Embryonic facial prominence (tissue), 1 donor: ENCODE measurements around the gene ZNF440.
A peak's percentile ranks its signal among the peaks of the same experiment; 100 is the strongest.
"Not testable (repeated sequence)": the region's sequence is repeated elsewhere in the genome, so short reads cannot be mapped to it uniquely, and the experiment has no call there.

ENCODE experiments used
- DNase-seq: peaks from one replicate; pipeline ENCODE4 v3.0.0-alpha.2; 2016; ENCODE audit errors: extremely low spot score

Gene ZNF440

DNA sequence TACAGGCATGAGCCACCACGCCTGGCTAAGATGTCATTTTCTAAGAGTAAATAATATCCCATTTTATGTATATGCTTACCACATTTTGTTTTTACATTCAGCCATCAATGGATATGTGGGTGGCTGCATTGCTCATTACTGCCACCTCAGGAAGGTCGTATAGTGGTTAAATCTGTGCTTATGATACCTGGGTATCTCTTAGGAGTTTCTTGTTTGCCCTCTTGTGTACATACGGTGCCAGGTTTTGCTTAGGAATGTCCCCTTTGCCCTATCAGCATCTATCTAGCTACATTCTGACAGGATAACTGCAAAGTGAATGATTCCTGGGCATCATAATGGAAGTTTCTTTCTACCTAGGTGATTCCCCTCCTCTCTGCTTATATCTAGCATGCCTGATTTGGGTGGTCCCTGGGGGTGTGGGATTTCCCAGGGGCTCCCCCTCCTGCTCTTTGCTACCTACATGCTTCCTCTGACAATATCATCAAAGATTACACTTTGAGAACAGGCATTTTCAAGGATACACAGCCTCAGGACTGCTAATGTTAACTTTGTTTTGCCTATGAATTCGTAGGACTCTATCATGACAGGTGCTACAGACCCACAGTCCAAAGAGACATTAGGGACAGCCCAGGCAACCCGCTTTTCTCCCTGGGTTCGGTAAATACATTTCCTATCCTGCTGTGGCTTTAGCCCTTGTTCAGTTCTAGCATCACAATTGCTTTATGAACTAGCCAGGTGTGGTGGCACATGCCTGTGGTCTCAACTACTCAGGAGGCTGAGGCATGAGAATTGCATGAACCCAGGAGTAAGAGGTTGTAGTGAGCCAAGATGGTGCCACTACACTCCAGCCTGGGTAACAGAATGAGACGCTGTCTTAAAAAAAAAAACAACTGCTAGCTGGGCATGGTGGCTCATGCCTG, 15.1 kb downstream of the ZNF440 start:
- not testable (repeated sequence) for DNase-seq

DNA sequence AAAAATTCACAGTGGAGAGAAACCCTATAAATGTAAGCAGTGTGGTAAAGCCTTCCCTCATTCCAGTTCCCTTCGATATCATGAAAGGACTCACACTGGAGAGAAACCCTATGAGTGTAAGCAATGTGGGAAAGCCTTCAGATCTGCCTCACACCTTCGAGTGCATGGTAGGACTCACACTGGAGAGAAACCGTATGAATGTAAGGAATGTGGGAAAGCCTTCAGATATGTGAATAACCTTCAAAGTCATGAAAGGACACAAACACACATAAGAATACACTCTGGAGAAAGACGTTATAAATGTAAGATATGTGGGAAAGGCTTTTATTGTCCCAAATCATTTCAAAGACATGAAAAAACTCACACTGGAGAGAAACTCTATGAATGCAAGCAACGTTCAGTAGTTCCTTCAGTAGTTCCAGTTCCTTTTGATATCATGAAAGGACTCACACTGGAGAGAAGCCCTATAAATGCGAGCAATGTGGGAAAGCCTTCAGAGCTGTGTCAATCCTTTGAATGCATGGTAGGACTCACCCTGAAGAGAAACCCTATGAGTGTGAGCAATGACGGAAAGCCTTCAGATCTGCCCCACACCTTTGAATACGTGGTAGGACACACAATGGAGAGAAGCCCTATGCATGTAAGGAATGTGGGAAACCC, 18.3 kb downstream of the ZNF440 start:
- no peak for DNase-seq

DNA sequence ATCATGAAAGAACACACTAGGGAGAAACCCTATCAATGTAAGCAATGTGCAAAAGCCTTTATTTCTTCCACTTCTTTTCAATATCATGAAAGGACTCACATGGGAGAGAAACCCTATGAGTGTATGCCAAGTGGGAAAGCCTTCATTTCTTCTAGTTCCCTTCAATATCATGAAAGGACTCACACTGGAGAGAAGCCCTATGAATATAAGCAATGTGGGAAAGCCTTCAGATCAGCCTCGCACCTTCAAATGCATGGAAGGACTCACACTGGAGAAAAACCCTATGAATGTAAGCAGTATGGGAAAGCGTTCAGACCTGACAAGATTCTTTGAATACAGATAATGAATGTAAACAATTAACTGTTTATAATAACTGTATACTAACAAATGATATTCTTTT, 19.5 kb downstream of the ZNF440 start:
- no peak for DNase-seq

DNA sequence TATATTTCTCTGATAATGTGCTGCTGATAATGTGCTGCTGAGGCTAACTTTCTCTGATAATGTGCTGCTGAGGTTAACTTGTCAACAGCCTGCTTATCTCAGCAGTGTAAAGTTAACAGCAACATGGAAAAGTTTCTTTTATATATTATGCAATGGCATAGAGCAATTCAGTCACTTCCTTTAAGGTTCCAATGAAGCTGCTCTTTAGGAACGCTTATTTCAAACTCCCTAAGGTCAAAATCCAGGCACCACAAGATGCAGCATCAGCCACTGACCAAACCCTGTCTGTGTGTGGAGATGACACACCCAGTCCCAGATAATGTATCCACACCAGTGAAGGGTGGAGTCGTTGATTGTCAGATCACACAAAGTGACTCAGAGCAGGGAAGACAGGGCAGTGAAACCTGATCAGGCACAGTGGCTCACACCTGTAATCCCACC, 21.6 kb downstream of the ZNF440 start:
- DNase-seq, result not testable (repeated sequence)

DNA sequence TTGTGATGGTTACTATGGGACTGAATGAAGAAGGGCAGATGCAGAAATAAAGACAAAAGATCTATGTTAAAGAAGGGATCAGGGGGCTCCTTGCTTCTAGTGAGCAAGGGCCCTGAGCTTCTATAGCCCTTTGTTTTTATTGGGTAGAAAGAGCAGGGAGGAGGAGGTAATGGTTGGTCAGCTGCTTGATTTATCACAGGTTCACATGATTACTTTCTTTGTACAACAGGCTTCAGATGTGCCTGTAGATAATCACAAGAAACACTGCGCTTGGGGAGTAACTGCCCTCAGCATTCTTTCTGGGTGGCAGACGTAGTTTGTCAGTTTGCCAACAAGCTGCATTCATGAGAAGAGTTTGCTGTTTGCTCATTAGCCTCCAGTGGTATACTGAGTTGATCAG, 29.6 kb downstream of the ZNF440 start:
- no peak for DNase-seq

DNA sequence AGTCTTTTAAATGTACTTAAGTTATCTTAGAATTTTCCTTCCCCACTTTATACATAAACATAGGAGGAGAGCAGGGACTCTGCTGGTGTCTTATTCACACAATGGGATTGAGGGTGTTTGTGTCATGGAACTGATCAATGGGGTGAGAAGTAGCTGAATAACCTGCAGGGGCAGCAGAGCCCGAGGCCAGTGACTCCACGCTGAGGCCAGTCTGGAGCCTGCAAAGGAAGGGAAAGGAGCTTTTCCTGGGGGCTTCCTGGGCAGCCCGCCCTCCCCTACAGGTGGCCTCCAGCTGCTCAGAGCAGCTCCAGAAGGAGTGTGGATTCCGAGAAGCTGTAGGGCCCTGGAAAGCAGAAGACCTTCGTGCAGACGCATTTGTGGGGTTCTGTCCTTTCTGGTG, 33.5 kb downstream of the ZNF440 start:
- not testable (repeated sequence) for DNase-seq

DNA sequence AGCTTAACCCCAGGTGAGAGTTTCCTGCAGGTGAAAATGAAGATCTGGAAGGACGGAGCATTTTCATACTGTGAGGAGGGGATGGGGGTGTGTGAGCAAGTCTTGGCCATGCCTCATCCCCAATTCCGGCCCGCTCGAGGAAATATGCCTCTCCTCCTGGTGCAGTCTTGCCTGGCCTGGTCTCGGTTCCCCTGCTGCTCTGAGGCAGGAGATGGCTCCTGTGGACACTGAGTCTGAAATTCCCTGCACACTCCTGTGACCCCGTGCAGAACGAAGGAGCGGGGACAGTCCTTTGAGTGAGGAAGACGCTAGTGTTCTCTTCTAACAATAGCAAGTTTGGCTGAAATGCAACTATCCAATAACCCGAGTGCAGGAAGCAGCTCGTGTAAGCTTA, 34.1 kb downstream of the ZNF440 start:
- DNase-seq, result no peak

DNA sequence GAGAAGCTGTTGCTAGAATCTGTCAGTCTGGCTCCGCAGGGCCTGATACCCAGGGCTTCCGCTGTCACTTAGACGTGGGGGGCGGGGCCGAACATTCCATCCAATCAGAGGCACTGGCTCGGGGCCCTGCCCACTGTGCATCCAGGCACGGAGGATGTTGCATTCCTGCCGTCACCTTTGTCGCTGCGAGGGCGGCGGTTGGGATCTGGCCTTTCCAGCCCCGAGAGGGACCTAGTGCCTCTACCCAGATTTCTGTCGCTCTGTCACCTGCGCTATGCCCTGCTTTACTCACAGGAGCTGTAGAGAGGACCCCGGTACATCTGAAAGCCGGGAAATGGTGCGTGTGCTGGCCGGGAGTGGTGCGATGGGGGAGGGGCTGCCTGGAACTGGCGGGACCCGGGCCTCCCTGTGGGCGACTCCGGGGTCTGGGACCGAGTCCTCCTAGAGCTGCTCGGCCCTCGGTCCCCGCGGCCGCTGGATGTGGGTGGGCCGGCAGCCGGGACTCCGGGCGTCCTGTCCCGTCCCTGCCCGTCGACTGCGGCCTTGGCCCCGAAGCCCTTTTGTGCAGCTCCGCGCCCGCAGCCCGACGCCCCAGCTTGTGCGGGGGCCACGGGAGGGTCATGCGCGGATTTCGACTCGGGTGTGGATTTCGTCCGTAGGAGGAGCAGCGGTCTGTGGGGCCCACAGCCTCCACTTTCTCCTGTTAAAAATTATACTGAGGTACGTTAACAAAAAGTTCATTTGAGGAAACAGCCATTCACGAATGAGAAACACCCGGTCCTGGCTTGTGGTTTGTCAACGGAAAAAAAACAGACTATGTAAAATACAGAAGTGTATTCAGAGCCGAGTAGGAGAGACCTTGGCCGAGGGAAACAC, 34.8 kb downstream of the ZNF440 start, which contains the start of gene ZNF439:
TSS of gene ZNF439 (plus strand) at position 133 of the 876 bp plus-strand sequence. CDS start at position 275, 142 bp downstream.
- DNase-seq, result peak; percentile 50

DNA sequence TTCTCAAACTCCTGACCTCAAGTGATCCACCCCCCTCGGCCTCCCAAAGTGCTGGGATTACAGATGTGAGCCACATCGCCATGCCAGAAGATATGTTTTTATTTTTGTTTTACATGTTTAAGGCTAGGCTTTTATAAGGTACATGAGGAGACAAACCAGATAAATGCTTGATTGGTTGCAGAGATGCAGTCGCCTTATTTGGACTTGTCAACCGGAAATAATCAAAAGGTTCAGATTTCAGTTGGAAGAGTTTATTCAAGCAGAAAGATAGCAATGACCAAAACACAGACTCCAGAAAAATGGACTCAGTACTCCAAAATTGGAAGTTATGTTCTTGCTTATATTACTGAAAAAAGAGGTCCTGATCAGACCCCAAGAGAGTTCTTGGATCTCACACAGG, 36.2 kb downstream of the ZNF440 start:
- DNase-seq, result not testable (repeated sequence)

DNA sequence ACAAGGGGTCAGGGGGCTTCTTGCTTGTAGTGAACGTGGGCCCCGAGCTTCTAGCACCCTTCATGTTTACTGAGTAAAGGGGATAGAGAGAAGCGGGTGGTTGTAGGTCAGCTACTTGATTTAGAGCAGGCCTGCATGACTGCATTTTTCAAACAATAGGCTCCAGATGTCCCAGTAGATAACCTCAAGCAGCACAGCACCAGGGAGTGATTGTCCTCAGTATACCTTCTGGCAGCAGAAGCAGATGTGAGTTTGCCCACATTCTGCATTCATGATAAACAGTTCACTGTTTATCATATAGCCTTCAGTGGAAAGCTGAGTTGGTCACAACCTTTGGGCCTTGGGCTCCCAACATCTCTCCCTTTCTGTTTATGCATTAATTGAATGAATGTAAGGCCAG, 39.3 kb downstream of the ZNF440 start:
- no peak for DNase-seq

DNA sequence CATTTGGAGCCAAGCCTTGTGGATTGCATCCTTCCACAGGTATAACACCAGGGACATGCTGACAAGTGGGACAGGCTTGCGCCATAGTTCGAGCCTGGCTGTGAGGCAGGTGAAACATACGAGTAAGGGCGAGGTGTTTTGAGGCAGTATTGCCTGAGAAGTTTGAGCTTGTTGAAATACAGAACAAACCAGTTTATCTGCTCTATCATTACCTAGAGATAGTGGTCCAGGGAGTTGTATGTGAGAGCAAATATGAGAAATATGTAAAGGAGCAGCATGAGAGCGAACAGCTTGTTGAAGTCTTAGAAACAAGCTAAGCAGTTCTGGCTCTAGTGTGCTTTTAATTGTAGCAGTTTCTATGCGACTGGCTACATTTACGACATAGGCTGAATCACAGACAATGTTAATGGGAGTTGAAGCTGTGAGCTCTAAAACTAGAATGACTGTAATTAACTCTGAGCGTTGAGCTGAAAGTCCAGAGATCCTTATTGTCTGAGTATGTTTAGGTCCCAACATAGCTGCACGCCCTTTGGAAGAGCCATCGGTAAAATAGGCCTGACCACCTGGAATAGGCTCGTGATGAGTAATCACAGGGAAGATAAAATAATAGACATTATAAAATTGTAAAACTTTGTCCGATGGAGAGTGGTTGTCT, 42.6 kb downstream of the ZNF440 start:
- DNase-seq, result no peak

DNA sequence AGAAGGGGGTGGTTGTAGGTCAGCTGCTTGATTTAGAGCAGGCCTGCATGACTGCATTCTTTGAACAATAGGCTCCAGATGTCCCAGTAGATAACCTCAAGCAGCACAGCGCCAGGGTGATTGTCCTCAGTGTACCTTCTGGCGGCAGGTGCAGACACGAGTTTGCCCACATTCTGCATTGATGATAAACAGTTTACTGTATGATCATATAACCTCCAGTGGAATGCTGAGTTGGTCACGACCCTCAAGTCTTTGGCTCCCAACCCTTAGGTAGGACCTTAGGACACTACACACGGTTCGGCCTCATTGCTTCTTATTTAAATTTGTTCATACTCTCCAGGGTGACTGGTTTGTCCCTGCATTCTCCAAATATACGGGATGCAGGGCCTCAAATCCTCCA, 46.6 kb downstream of the ZNF440 start:
- DNase-seq, result no peak

DNA sequence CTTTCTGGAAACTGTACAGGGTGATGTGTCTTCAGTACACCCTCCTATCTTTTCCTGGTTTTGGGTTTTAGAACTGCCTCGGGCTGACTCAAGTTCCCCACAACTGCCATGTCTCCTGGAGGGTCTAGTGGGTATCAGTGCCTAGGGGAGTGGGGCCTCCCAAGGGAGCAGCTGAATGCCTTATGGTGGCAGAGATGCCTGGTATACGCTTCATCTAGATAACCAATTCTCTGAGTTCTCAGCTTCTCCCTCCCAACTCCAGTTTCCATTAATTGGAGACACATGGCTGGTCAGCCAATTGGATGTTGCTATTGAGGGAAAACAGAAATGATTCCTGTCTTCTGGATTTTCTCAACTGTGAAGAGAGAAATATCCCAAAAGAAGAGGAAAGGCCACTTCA, 47.2 kb downstream of the ZNF440 start:
- DNase-seq, result no peak

DNA sequence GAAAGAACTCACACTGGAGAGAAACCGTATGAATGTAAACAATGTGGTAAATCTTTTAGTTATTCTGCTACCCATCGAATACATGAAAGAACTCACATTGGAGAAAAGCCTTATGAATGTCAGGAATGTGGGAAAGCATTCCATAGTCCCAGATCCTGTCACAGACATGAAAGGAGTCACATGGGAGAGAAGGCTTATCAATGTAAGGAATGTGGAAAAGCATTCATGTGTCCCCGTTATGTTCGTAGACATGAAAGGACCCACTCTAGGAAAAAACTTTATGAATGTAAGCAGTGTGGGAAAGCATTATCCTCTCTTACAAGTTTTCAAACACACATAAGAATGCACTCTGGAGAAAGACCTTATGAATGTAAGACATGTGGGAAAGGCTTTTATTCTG, 53.7 kb downstream of the ZNF440 start:
- DNase-seq, result not testable (repeated sequence)

DNA sequence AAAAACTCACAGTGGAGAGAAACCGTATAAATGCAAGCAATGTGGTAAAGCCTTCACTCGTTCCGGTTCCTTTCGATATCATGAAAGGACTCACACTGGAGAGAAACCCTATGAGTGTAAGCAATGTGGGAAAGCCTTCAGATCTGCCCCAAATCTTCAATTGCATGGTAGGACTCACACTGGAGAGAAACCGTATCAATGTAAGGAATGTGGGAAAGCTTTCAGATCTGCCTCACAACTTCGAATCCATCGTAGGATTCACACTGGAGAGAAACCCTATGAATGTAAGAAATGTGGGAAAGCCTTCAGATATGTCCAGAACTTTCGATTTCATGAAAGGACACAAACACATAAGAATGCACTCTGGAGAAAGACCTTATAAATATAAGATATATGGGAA, 54.1 kb downstream of the ZNF440 start:
- no peak for DNase-seq

DNA sequence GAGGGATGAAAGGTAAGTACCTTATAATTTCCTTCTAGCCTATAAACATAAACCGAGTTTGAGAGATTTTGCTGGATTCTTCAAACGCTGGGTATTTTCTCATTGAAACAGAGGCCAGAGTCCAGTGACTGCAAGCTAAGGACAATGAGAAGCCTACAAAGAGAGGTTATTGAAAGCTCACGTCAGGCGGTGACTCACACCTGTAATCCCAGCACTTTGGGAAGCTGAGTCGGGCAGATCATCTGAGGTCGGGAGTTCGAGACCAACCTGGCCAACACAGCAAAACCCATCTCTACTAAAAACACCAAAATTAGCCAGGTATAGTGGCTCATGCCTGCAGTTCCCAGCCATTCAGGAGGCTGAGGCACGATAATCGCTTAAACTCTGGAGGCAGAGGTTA, 58.6 kb downstream of the ZNF440 start:
- DNase-seq, result no peak

DNA sequence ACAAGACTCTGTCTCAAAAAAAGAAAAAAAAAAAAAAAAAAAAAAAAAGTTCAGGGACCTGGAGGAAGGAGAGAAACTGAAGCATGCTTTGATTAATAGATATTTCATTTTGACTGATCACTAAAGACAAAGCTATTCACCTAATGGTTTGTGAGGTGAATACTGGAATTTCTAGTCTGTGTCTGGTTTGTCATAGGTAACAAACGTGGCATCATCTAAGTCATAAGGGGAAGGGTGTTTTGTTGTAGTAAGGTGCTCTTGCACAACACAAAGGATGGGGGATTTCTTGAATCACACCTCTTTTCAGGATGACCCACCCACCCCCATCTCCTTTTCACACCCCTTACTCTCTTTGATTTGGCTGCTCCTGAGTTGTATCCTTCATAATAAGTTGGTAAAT, 59.7 kb downstream of the ZNF440 start:
- no peak for DNase-seq

DNA sequence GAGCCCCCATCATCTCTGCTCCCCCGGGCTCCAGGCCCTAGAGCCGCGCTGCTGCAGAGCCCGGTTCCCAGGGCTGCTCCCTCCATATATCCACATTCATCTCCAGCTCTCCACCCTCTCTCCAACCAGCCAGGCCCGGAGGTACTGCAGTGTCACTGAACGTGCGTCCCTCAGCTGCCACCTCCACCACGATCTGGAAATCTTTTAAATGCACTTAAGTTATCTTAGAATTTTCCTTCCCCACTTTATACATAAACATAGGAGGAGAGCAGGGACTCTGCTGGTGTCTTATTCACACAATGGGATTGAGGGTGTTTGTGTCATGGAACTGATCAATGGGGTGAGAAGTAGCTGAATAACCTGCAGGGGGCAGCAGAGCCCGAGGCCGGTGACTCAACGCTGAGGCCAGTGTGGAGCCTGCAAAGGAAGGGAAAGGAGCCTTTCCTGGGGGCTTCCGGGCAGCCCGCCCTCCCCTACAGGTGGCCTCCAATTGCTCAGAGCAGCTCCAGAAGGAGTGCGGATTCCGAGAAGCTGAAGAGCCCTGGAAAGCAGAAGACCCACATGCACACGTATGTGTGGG, 65.7 kb downstream of the ZNF440 start:
- not testable (repeated sequence) for DNase-seq

DNA sequence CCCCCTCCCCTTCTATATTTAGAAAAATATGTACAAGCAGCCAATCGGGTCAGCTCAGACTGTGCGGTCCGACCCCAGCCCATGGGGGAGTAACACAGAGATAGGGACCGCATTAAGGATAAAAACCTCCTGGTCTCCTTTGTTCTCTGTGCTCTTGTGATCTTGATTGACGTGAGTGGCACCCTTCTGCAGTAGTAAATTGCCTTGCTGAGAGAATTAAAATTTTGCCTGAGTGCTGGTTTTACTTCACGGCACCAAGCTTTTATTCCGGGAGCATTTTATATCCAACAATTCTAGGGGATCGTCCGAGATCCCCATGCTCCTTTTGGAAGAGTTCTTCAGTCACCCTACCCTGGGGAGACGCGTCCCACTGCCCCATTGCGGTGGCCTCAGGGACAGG, 66.5 kb downstream of the ZNF440 start:
- DNase-seq, result no peak

DNA sequence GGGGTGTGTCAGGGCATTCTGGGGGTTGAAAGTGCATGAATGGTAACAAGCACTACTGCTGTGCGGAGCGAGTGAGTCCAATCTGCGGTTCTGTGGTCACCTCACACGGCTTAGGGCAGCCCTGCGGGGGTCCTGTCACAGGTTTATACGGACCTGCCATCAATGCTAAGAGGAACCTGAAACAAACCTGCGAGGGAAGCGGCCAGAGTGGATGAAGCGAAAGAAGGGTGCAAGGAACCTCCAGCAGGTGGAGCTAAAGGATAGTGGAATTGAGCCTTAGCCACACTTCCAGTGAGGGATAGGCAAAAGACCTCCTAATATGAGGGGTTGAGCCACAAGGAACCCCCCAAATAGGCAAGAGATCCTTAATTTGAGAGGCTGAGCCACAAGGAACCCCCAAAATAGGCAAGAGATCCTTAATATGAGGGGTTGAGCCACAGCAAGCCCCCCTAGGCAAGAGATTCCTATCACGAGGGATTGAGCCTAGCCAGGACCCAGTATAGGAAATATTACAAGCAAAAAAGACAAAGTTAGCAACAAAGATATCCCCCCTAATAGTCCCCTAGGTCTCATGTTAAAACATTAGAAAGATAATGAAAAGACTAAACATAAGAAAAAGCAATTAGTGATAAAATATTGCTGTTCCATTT, 67.2 kb downstream of the ZNF440 start:
- DNase-seq, result no peak

DNA sequence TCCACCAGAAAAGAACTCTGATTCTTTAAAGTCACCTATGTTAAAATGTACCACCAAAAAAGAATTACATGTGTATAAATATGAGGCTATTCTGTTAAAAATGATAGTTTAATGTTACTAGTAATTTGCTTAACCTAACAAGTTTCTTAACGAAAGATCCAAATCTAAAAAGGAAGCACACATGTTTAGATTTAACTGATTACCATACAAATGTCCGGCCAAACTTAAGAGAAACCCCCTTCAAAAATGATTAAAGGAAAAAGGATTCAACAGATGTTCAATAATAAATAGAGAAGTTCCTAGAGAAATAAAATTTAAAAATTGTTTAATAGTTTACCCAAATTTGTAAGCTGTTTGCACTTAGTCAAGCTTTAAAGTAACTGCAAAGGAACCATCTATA, 68.5 kb downstream of the ZNF440 start:
- DNase-seq, result no peak
